Measurements from ENCODE around the gene PNMT.

Gene PNMT

DNA sequence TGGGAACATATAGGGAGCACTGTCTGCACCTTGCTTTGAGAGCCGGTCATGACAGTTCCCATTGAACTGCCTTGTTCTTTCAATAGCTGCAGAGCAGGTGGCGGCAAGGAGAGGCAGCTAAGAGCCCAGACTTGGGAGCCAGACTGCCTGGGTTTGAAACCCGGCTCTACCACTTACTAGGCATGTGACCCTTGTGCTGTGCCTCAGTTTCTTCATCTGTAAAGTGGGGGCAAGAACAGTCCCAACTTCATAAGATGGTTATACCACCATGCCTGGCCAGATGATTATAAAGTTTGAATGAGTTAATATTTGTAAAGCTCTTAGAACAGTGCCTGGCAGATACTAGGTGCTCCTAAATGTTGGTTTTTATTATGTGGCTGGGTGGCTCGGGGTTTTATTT, 46.0 kb downstream of the PNMT start:
- TF ChIP-seq, protein P1, sequence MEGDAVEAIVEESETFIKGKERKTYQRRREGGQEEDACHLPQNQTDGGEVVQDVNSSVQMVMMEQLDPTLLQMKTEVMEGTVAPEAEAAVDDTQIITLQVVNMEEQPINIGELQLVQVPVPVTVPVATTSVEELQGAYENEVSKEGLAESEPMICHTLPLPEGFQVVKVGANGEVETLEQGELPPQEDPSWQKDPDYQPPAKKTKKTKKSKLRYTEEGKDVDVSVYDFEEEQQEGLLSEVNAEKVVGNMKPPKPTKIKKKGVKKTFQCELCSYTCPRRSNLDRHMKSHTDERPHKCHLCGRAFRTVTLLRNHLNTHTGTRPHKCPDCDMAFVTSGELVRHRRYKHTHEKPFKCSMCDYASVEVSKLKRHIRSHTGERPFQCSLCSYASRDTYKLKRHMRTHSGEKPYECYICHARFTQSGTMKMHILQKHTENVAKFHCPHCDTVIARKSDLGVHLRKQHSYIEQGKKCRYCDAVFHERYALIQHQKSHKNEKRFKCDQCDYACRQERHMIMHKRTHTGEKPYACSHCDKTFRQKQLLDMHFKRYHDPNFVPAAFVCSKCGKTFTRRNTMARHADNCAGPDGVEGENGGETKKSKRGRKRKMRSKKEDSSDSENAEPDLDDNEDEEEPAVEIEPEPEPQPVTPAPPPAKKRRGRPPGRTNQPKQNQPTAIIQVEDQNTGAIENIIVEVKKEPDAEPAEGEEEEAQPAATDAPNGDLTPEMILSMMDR (IDR thresholded peaks at IDR 0.05; ENCODE audit: extremely low read depth, missing control alignments) = no peak
- no peak for DNase-seq (ENCODE audit: low spot score)

DNA sequence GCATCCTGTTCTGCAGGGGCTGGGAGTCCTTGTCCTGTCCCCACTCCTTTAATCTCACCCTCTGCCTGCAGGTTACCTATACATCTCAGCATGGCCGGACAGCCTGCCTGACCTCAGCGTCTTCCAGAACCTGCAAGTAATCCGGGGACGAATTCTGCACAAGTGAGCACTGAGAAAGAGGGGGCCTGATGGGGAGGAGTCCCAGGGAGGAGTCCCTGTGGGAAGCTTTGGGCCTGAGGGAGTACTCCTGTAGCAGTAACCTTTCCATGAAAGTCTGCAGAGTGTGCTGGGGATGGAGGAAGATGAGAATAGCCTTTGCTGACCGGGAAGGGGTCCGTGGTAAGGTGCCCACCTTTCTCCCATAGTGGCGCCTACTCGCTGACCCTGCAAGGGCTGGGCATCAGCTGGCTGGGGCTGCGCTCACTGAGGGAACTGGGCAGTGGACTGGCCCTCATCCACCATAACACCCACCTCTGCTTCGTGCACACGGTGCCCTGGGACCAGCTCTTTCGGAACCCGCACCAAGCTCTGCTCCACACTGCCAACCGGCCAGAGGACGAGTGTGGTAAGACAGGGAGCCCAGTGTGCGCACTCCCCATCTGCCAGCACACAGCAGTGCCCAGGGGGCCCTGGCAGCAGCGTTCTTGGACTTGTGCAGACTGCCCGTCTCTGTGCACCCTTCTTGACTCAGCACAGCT, 47.3 kb downstream of the PNMT start:
- TF ChIP-seq, protein P1 (IDR thresholded peaks at IDR 0.05; ENCODE audit: extremely low read depth, missing control alignments) = no peak
- no peak for DNase-seq (ENCODE audit: low spot score)

DNA sequence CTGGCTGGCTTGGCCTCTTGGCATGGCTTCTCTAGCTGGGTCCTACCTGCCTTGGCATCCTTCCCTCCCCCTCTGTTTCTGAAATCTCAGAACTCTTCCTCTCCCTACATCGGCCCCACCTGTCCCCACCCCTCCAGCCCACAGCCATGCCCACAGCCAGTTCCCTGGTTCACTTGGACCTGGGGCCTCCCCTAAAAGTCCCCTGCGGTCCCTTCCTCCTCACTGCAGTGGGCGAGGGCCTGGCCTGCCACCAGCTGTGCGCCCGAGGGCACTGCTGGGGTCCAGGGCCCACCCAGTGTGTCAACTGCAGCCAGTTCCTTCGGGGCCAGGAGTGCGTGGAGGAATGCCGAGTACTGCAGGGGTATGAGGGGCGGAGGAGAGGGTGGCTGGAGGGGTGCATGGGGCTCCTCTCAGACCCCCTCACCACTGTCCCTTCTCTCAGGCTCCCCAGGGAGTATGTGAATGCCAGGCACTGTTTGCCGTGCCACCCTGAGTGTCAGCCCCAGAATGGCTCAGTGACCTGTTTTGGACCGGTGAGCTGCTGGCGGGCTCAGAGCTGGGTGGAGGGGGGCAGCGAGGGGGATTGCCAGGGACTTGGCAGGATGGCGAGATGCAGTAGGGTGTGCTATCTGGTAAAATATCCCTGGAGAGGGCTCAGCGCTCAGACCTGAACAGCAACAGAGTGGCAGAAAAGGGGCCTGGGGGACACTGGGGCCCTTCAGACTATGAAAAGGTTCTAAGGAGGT, 48.0 kb downstream of the PNMT start:
- TF ChIP-seq, protein P1 (IDR thresholded peaks at IDR 0.05; ENCODE audit: extremely low read depth, missing control alignments) = no peak

DNA sequence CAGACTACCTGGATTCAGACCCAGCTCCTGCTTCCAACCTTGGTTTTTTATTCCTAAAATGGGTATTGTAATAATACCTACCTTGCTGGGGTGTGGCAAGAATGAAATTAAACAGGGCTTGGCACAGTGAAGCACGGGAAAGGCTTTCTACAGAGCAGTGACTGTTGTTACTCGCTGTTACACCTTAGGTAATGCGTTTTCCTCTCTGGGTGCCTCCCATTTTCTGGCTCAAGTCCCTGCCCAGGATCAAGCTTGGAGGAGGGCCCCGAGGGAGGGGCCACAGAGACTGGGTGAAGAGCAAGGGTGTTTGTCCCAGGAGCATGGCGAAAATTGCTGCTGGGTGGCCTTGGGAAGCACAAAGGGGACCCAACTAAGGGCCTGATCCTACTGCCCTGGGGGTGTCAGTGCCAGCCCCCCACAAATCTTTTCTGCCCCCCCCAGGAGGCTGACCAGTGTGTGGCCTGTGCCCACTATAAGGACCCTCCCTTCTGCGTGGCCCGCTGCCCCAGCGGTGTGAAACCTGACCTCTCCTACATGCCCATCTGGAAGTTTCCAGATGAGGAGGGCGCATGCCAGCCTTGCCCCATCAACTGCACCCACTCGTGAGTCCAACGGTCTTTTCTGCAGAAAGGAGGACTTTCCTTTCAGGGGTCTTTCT, 48.8 kb downstream of the PNMT start:
- TF ChIP-seq, protein P1 (IDR thresholded peaks at IDR 0.05; ENCODE audit: extremely low read depth, missing control alignments) = no peak
- no peak for DNase-seq (ENCODE audit: low spot score)

More for the DNA sequence above, 48.0 kb downstream of the PNMT start:
- no peak for DNase-seq (ENCODE audit: low spot score)

DNA sequence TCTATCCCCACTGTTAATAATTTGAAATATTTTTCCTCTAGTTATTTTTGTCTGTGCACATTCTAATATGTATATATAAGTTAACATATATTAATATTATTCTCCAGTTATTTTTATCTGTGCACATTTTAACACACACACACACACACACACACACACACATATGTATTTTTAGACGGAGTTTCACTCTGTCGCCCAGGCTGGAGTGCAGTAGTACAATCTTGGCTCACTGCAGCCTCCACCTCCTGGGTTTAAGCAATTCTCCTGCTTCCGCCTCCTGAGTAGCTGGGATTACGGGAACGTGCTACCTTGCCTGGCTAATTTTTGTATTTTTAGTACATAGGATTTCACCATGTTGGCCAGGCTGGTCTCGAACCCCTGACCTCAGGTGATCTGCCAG, 49.4 kb downstream of the PNMT start:
- DNase-seq (ENCODE audit: low spot score) = no peak
- TF ChIP-seq, protein P1 (IDR thresholded peaks at IDR 0.05; ENCODE audit: extremely low read depth, missing control alignments) = no peak

DNA sequence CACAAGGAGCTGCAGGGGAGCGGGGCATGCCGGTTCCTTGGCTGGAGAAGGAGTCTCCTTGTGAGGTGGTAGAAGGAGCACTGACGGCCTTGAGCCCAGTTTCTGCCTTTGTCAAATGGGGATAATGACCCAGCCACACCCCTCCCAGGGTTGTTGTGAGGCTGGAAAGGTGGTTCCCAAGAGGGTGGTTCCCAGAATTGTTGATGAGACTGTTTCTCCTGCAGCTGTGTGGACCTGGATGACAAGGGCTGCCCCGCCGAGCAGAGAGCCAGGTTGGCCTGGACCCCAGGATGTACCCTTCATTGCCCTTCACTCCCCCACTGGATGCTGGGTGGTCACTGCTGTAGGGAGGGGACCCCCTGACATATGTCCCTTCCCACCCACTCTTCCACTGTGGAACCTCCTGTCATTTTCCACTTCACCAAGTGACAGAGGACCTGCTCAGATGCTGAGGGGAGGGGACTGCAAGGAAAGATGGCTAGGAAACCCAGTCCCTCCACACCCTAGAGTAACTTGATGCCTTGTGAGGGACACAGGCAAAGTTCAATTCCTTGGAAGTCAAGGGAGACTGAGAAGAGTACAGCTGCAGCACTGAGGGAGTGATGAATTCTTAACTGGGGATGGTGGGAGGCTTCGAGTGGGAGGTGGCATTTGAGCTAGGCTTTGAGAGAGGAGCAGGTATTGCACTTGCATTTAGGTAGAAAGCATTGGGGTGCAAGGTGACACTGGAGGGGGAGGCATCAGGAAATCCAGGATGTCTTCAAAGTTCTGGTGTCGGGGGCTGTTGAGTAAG, 51.5 kb downstream of the PNMT start:
- no peak for DNase-seq (ENCODE audit: low spot score)

More for the DNA sequence above, 51.5 kb downstream of the PNMT start:
- TF ChIP-seq, protein P1 (IDR thresholded peaks at IDR 0.05; ENCODE audit: extremely low read depth, missing control alignments) = no peak
